ENCODE measurements around the gene KRT77. TPM values are rescaled to one million over a fixed set of nuclear protein-coding genes. Genes with fewer than 3 reads are reported as not detected.

Gene KRT77
- total and polyA plus RNA-seq, 10 of the 15 experiments (the other 5 are each of a cell fraction or from before 2014, with no cell fraction given): not detected

DNA sequence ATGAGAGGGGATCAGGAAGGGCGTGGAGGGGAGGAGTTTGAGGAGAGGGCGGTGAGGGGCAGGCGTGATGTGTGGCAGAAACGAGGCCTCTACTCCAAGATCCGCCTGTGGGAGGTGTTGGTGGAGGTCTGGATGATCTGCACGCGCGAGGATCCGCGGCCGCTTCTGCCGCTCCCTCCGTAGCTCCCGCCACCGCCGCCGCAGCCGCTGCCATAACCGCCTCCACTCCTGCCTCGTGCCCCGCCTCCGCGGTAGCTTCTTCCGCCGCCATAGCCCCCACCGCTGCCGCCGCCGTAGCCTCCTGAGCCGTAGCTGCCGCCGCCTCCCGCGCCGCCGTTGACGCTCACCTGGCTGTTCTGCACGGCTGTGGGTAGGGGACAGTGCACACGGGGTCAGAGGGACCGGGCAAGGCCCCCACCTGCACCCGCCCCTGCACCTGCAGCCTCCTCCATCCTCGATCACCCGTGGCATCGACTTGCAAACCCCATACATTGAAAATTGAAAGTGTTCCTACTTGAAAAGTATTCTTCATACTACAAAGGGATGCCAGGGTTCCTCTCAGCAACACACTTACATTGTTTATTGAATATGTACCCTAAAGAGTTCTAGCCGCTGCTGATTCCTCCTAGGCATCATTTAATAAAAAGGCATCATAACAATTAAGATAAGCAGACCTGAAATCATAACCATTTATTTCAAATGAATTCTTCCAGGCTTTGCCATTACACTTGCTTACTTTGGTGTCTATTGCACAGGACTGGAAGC, 12.1 kb downstream of the KRT77 start:
- no TSS peak for BruUV-seq (replicated peaks)
- no peak for FAIRE-seq
- ChIA-PET SMC1A (ENCODE audit: uncharacterized antibody, unreplicated experiment) (no interaction called here), POLR2A (no interaction called here), CTCF (interaction anchor here (0.6 kb wide), 1 partner anchor 232 kb away, joined by 3 read pairs; no protein-coding TSS in a partner anchor), RAD21 (ENCODE audit: unreplicated experiment) (no interaction called here)
- H3K36me3 ChIP-seq (ENCODE audit: control insufficient read depth in 2 of 2, insufficient read depth in 2 of 2, low read length in 1 of 2): no peaks in the 10 kb centered on the region
- ATAC-seq: no peak; the same call in 2 of the 3 replicates
- no peak overlapping the region for H3K4me3 ChIP-seq
- H3K9ac ChIP-seq (ENCODE audit: control insufficient read depth, insufficient read depth, low read length): no peak overlapping the region
- 4% methylated on average over 32 of the region's 45 CpGs for WGBS (ENCODE audit: insufficient coverage, insufficient replicate concordance, low lambda C conversion rate, missing lambda C conversion rate)
- H3K27ac ChIP-seq (ENCODE audit: control insufficient read depth, insufficient read depth): no peak overlapping the region
- no peaks in the 10 kb centered on the region for H3K9me3 ChIP-seq (replicated peaks; ENCODE audit: control insufficient read depth, insufficient read depth, low read length)
- H2AFZ ChIP-seq (ENCODE audit: control insufficient read depth, low read depth, low read length): no peak overlapping the region
- DNase-seq (ENCODE audit: low read depth, low spot score): no peak
- no peak overlapping the region for H3K4me2 ChIP-seq (ENCODE audit: control insufficient read depth, insufficient read depth)
- H3K4me1 ChIP-seq (ENCODE audit: control insufficient read depth, insufficient read depth, low read length): no peaks in the 10 kb centered on the region
- TF ChIP-seq CHD2 (IDR thresholded peaks at IDR 0.05; ENCODE audit: borderline replicate concordance, low read depth, low read length) (no peak), MYB (IDR thresholded peaks at IDR 0.05; ENCODE audit: borderline replicate concordance, low read depth, low read length) (no peak), TCF12 (IDR thresholded peaks at IDR 0.05; ENCODE audit: low read depth, low read length) (no peak), RCOR1 (conservative IDR thresholded peaks at IDR 0.05; ENCODE audit: low read depth, low read length) (no peak), STAT3 (IDR thresholded peaks at IDR 0.05; ENCODE audit: low read depth, low read length) (no peak), NR2F1 (conservative IDR thresholded peaks at IDR 0.05) (no peak), ZSCAN29 (IDR thresholded peaks at IDR 0.05) (no peak), SREBF1 (IDR thresholded peaks at IDR 0.05; ENCODE audit: low read length) (no peak), TBL1XR1 (IDR thresholded peaks at IDR 0.05; ENCODE audit: low read depth, low read length) (no peak), FOS (IDR thresholded peaks at IDR 0.05; ENCODE audit: borderline replicate concordance, extremely low read depth, insufficient read length) (no peak), YBX1 (IDR thresholded peaks at IDR 0.05) (no peak)
- TF ChIP-seq, protein P1, sequence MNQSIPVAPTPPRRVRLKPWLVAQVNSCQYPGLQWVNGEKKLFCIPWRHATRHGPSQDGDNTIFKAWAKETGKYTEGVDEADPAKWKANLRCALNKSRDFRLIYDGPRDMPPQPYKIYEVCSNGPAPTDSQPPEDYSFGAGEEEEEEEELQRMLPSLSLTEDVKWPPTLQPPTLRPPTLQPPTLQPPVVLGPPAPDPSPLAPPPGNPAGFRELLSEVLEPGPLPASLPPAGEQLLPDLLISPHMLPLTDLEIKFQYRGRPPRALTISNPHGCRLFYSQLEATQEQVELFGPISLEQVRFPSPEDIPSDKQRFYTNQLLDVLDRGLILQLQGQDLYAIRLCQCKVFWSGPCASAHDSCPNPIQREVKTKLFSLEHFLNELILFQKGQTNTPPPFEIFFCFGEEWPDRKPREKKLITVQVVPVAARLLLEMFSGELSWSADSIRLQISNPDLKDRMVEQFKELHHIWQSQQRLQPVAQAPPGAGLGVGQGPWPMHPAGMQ (IDR thresholded peaks at IDR 0.05; ENCODE audit: borderline replicate concordance): no peak
- TF ChIP-seq, protein P2, sequence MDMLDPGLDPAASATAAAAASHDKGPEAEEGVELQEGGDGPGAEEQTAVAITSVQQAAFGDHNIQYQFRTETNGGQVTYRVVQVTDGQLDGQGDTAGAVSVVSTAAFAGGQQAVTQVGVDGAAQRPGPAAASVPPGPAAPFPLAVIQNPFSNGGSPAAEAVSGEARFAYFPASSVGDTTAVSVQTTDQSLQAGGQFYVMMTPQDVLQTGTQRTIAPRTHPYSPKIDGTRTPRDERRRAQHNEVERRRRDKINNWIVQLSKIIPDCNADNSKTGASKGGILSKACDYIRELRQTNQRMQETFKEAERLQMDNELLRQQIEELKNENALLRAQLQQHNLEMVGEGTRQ (IDR thresholded peaks at IDR 0.05; ENCODE audit: borderline replicate concordance, low read depth, low read length): no peak
- TF ChIP-seq, protein P3, sequence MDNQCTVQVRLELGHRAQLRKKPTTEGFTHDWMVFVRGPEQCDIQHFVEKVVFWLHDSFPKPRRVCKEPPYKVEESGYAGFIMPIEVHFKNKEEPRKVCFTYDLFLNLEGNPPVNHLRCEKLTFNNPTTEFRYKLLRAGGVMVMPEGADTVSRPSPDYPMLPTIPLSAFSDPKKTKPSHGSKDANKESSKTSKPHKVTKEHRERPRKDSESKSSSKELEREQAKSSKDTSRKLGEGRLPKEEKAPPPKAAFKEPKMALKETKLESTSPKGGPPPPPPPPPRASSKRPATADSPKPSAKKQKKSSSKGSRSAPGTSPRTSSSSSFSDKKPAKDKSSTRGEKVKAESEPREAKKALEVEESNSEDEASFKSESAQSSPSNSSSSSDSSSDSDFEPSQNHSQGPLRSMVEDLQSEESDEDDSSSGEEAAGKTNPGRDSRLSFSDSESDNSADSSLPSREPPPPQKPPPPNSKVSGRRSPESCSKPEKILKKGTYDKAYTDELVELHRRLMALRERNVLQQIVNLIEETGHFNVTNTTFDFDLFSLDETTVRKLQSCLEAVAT (IDR thresholded peaks at IDR 0.05): no peak
- intact Hi-C loops (cut with micrococcal nuclease; ENCODE audit: unreplicated experiment): no loop called here
- in situ Hi-C loops (cut with MboI): no loop called here
- no peaks in the 10 kb centered on the region for H4K20me1 ChIP-seq (ENCODE audit: control insufficient read depth, insufficient read depth)
- H3K79me2 ChIP-seq (ENCODE audit: control insufficient read depth, insufficient read depth, low read length): no peaks in the 10 kb centered on the region
- H3K27me3 ChIP-seq (replicated peaks in 1 of 2; ENCODE audit: control insufficient read depth in 2 of 2, insufficient read depth in 2 of 2, low read length in 1 of 2): peaks cover 9% of the 10 kb centered on the region in 2 experiments

Data from GM12878 (cell line).